HG02870 (cell line): ENCODE results near the gene TLK1.

Source experiments
- ATAC-seq: cut with Tn5 transposase; IDR thresholded peaks from one replicate; pipeline ENCODE4 v1.9.1; 2021; ENCODE audit warnings: mild to moderate bottlenecking, moderate library complexity; ENCODE audit not compliant: unreplicated experiment

The TLK1 gene

GRCh38 chr2:170969872-170970496 lies 190.7 kb downstream of the TLK1 start:
- ATAC-seq: no peak

GRCh38 chr2:170969030-170969429 lies 191.7 kb downstream of the TLK1 start:
- ATAC-seq: no peak

- no peak for ATAC-seq
These were observed 192.3 kb downstream of the TLK1 start for GRCh38 chr2:170968205-170969003.

DNA sequence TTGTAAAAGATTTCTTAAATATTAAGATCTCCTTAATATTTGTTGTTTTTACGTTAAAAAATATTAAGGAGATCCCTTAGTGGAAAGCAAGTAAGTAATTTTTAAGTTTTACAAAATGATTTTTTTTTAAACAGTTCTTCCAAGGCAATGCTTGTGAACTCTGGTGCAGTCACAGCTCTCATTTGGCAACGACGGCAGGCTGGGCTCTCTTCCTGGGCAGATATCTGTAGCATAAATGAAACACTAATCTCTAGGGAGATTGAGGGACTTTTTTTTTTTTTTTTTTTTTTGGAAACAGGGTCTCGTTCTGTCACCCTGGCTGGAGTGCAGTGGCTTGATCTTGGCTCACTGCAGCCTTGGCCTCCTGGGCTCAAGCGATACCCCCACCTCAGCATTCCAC lies 193.1 kb downstream of the TLK1 start:
- ATAC-seq: no peak

GRCh38 chr2:170966648-170967396 lies 193.9 kb downstream of the TLK1 start:
- ATAC-seq: no peak

DNA sequence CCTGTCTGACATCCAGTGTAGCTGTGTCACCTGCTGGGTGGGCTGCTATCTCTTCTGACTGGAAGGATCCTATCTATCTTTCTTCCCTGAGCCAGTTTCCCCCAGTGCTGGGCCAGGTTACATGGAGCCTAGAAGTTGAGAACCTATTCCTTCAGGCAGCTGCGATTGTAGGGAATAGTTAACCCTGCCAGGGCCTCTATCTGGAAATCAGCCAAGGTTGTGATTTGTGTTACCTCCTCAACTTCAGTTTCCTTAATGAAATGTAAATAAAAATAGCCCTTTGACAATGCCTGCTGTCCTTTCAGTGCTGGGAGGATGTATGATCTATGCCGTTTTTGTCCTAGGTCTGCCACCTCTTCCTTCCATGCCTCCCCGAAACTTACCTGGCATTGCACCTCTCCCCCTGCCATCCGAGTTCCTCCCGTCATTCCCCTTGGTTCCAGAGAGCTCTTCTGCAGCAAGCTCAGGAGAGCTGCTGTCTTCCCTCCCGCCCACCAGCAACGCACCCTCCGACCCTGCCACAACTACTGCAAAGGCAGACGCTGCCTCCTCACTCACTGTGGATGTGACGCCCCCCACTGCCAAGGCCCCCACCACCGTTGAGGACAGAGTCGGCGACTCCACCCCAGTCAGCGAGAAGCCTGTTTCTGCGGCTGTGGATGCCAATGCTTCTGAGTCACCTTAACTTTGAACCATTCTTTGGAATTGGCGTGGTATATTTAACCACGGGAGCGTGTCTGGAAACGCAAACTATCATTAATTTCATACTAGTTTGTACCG lies 195.1 kb downstream of the TLK1 start:
- no peak for ATAC-seq

GRCh38 chr2:170963386-170963785 lies 197.3 kb downstream of the TLK1 start:
- ATAC-seq: no peak

- no peak for ATAC-seq
These were observed 206.8 kb downstream of the TLK1 start for GRCh38 chr2:170953941-170954340.

DNA sequence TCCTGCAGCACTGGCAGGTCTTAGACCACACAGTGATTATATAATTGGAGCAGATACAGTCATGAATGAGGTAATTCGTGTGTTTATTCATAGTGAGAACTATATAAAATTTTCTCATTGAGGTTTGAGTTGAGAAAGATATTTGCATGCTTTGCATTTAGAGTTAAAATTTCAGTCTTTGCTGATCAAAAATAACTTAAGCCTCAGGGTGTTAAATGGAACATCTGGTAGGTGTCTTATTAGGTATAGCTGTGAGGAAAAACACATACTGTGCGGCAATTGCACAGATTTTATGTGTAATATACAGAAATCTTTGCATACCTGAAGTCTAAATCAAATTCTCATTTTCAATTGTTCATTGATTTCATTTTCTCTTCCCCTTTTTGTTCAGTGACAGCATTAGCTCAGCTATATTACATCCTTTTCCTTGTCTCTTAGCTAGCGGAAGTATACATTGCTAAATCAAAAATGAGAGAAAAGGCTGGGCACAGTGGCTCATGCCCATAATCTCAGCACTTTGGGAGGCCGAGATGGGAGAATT lies 210.4 kb downstream of the TLK1 start:
- ATAC-seq: peak; percentile 78

- no peak for ATAC-seq
These were observed 211.3 kb downstream of the TLK1 start for GRCh38 chr2:170949415-170949814.

GRCh38 chr2:170944545-170944944 lies 216.1 kb downstream of the TLK1 start:
- no peak for ATAC-seq

GRCh38 chr2:170943596-170943995 lies 217.1 kb downstream of the TLK1 start:
- no peak for ATAC-seq

- no peak for ATAC-seq
These were observed 217.7 kb downstream of the TLK1 start for GRCh38 chr2:170943041-170943440.

DNA sequence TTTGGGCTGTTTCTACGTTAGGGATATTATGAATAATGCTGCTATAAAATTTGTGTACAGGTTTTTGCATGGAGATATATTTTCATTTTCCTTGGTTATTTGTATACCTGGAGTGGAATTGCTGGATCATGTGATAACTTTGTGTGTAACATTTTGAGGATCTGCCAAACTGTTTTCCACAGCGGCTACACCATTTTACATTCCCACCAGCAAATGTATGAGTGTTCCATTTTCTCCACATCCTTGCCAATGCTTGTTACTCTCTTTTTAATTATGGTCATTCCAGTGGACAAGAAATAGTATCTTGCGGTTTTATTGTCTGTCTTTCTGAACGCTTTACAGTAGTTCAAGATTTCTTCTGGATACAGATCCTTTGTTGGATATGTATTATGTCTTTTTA lies 218.1 kb downstream of the TLK1 start:
- ATAC-seq: no peak
